ENCODE results near the gene HOXA9.

HOXA9 gene

GRCh38 chr7:27115221-27116026 is 49.9 kb downstream of the HOXA9 start:
- peak overlapping the region; percentile 72 for H3K4me2 ChIP-seq (ENCODE audit: low read length, poor library complexity, severe bottlenecking)

GRCh38 chr7:27114881-27115220 is 50.5 kb downstream of the HOXA9 start:
- no peak overlapping the region for H3K4ac ChIP-seq (ENCODE audit: low read depth in 1 of 2, low read length in 2 of 2)
- peak overlapping the region; percentile 99 for H3K27ac ChIP-seq (ENCODE audit: low read length, poor library complexity, severe bottlenecking)
- H2BK12ac ChIP-seq (ENCODE audit: low read length in 2 of 2) = no peak overlapping the region
- 4% methylated on average over 6 of the region's 6 CpGs for WGBS
- DNase-seq = no peak
- H2BK5ac ChIP-seq (ENCODE audit: low read depth, low read length, poor library complexity, severe bottlenecking) = peak overlapping the region; percentile 77
- H3K9me3 ChIP-seq (ENCODE audit: control insufficient read depth, low read length) = no peaks in the 10 kb centered on the region
- H3K4me1 ChIP-seq (ENCODE audit: control insufficient read depth, insufficient read depth, low read depth, low read length) = peaks cover 8% of the 10 kb centered on the region
- H2BK120ac ChIP-seq (ENCODE audit: low read depth, low read length) = no peak overlapping the region
- no peak overlapping the region for H2AFZ ChIP-seq (ENCODE audit: low read depth, low read length)
- H3K4me2 ChIP-seq (ENCODE audit: low read length, poor library complexity, severe bottlenecking) = peak overlapping the region; percentile 72
- H3K36me3 ChIP-seq (ENCODE audit: control insufficient read depth in 1 of 2, insufficient read depth in 2 of 2, low read depth in 1 of 2, low read length in 2 of 2) = peaks cover 16 to 22% of the 10 kb centered on the region in 2 experiments
- H3K79me1 ChIP-seq (replicated peaks; ENCODE audit: low read length, poor library complexity, severe bottlenecking) = no peaks in the 10 kb centered on the region
- no peak overlapping the region for H4K8ac ChIP-seq (ENCODE audit: low read length)
- H2BK15ac ChIP-seq (ENCODE audit: low read depth, poor library complexity, severe bottlenecking) = no peak overlapping the region
- peak overlapping the region; percentile 78 for H3K9ac ChIP-seq (ENCODE audit: low read length)
- peak overlapping the region in 1 of 2 experiments; percentile 69 for H3K4me3 ChIP-seq (ENCODE audit: insufficient read depth in 1 of 2, low read depth in 1 of 2, low read length in 2 of 2)
- H2AK5ac ChIP-seq (ENCODE audit: low read length, severe bottlenecking) = peak overlapping the region; percentile 56
- H3K27me3 ChIP-seq (ENCODE audit: control insufficient read depth in 1 of 2, insufficient read depth in 1 of 2, low read length in 2 of 2) = no peaks in the 10 kb centered on the region
- no peak overlapping the region for H3K14ac ChIP-seq (ENCODE audit: low read length in 2 of 2)
- no peak overlapping the region for H3K23ac ChIP-seq (ENCODE audit: low read length in 2 of 2)
- no peak overlapping the region for H3K18ac ChIP-seq (ENCODE audit: low read depth in 1 of 2, low read length in 2 of 2)
- no peak overlapping the region for H4K91ac ChIP-seq (ENCODE audit: low read length)

More at GRCh38 chr7:27115221-27116026, 49.9 kb downstream of the HOXA9 start:
- peak overlapping the region; percentile 96 for H2BK5ac ChIP-seq (ENCODE audit: low read depth, low read length, poor library complexity, severe bottlenecking)
- H2BK12ac ChIP-seq (ENCODE audit: low read length in 2 of 2) = no peak overlapping the region
- H3K23ac ChIP-seq (ENCODE audit: low read length in 2 of 2) = no peak overlapping the region
- H3K4me3 ChIP-seq (ENCODE audit: insufficient read depth in 1 of 2, low read depth in 1 of 2, low read length in 2 of 2) = peak overlapping the region; percentile 69 to 78
- no peaks in the 10 kb centered on the region for H3K9me3 ChIP-seq (ENCODE audit: control insufficient read depth, low read length)
- peak overlapping the region; percentile 3 for H4K8ac ChIP-seq (ENCODE audit: low read length)
- no peaks in the 10 kb centered on the region for H3K27me3 ChIP-seq (ENCODE audit: control insufficient read depth in 1 of 2, insufficient read depth in 1 of 2, low read length in 2 of 2)
- no peak overlapping the region for H2BK15ac ChIP-seq (ENCODE audit: low read depth, poor library complexity, severe bottlenecking)
- H2AK5ac ChIP-seq (ENCODE audit: low read length, severe bottlenecking) = peak overlapping the region; percentile 53
- no peak overlapping the region for H2AFZ ChIP-seq (ENCODE audit: low read depth, low read length)
- peaks cover 16 to 17% of the 10 kb centered on the region in 2 experiments for H3K36me3 ChIP-seq (ENCODE audit: control insufficient read depth in 1 of 2, insufficient read depth in 2 of 2, low read depth in 1 of 2, low read length in 2 of 2)
- peaks cover 3% of the 10 kb centered on the region for H3K4me1 ChIP-seq (ENCODE audit: control insufficient read depth, insufficient read depth, low read depth, low read length)
- peak; percentile 58 for DNase-seq
- peak overlapping the region in 1 of 2 experiments; percentile 34 for H3K18ac ChIP-seq (ENCODE audit: low read depth in 1 of 2, low read length in 2 of 2)
- no peaks in the 10 kb centered on the region for H3K79me1 ChIP-seq (replicated peaks; ENCODE audit: low read length, poor library complexity, severe bottlenecking)
- no peak overlapping the region for H2BK120ac ChIP-seq (ENCODE audit: low read depth, low read length)
- no peak overlapping the region for H3K4ac ChIP-seq (ENCODE audit: low read depth in 1 of 2, low read length in 2 of 2)
- 1% methylated on average over 42 of the region's 45 CpGs for WGBS
- H3K9ac ChIP-seq (ENCODE audit: low read length) = peak overlapping the region; percentile 78
- H3K27ac ChIP-seq (ENCODE audit: low read length, poor library complexity, severe bottlenecking) = peak overlapping the region; percentile 99
- no peak overlapping the region for H3K14ac ChIP-seq (ENCODE audit: low read length in 2 of 2)
- H4K91ac ChIP-seq (ENCODE audit: low read length) = no peak overlapping the region

DNA sequence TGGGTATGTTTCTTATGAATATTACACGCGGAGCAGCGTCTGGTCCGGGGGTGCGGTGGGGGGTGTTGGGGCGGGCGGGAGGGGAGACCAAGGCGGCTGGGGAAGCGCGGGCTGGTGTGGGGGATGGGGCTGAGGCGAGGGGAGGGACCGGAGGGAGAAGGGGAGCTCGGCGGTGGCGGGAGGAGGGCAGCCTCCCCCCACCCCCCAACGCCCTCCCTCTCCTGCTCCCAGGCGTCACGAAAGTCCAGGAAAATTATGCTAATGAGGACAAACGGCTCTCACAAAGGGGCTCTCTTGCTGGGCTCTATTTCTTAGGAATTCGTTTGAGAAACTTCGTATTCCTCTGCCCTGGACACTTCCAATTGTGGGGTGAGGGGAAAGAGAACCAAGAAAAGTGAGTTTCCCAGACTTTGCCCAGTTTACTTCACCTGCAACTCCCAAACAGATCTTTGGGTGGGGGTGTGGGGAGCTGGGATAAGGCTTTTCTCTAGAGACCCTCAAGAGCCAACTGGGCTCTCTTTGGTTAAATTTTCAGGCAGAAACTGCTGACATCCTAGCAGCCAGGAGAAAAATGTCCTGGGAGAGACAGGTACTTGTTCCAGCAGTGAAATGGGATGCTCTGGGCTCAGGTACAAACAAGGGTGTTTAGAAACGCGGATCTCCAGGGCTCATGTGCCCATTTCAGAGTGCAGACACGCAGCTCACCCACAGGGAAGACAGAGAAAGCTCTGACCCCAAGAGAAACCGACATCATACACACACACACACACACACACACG is 51.2 kb downstream of the HOXA9 start:
- WGBS = 3% methylated on average over 8 of the region's 26 CpGs
- peak overlapping the region; percentile 59 for H3K4me2 ChIP-seq (ENCODE audit: low read length, poor library complexity, severe bottlenecking)
- peaks cover 17 to 27% of the 10 kb centered on the region in 2 experiments for H3K36me3 ChIP-seq (ENCODE audit: control insufficient read depth in 1 of 2, insufficient read depth in 2 of 2, low read depth in 1 of 2, low read length in 2 of 2)
- no peak overlapping the region for H2BK120ac ChIP-seq (ENCODE audit: low read depth, low read length)
- peak overlapping the region; percentile 66 to 78 for H3K4me3 ChIP-seq (ENCODE audit: insufficient read depth in 1 of 2, low read depth in 1 of 2, low read length in 2 of 2)
- H4K8ac ChIP-seq (ENCODE audit: low read length) = no peak overlapping the region
- no peak overlapping the region for H3K14ac ChIP-seq (ENCODE audit: low read length in 2 of 2)
- H2AK5ac ChIP-seq (ENCODE audit: low read length, severe bottlenecking) = peak overlapping the region; percentile 76
- H3K23ac ChIP-seq (ENCODE audit: low read length in 2 of 2) = no peak overlapping the region
- H3K79me1 ChIP-seq (replicated peaks; ENCODE audit: low read length, poor library complexity, severe bottlenecking) = no peaks in the 10 kb centered on the region
- peaks cover 13% of the 10 kb centered on the region for H3K4me1 ChIP-seq (ENCODE audit: control insufficient read depth, insufficient read depth, low read depth, low read length)
- no peak overlapping the region for H4K91ac ChIP-seq (ENCODE audit: low read length)
- DNase-seq = peak; percentile 30
- H2BK5ac ChIP-seq (ENCODE audit: low read depth, low read length, poor library complexity, severe bottlenecking) = peak overlapping the region; percentile 8
- no peak overlapping the region for H2AFZ ChIP-seq (ENCODE audit: low read depth, low read length)
- no peaks in the 10 kb centered on the region for H3K9me3 ChIP-seq (ENCODE audit: control insufficient read depth, low read length)
- H3K18ac ChIP-seq (ENCODE audit: low read depth in 1 of 2, low read length in 2 of 2) = no peak overlapping the region
- H3K27ac ChIP-seq (ENCODE audit: low read length, poor library complexity, severe bottlenecking) = peak overlapping the region; percentile 83
- H3K9ac ChIP-seq (ENCODE audit: low read length) = peak overlapping the region; percentile 88
- H2BK12ac ChIP-seq (ENCODE audit: low read length in 2 of 2) = no peak overlapping the region
- no peaks in the 10 kb centered on the region for H3K27me3 ChIP-seq (ENCODE audit: control insufficient read depth in 1 of 2, insufficient read depth in 1 of 2, low read length in 2 of 2)
- no peak overlapping the region for H2BK15ac ChIP-seq (ENCODE audit: low read depth, poor library complexity, severe bottlenecking)
- no peak overlapping the region for H3K4ac ChIP-seq (ENCODE audit: low read depth in 1 of 2, low read length in 2 of 2)
